MCF 10A (cell line): ENCODE data around the gene IGFALS. TPM values are rescaled to one million over a fixed set of nuclear protein-coding genes. Genes with fewer than 3 reads are reported as not detected.
A peak's percentile ranks its signal among the peaks of the same experiment; 100 is the strongest.

Source experiments
- BruUV-seq: library from RNA; stranded (reverse); fragments of 400-500 nt; replicated peaks from 2 replicates; lab custom pipeline; 2021; lab: Mats Ljungman, UMichigan
- CTCF ChIA-PET: fragments of 300-600 bp; sonication (Branson Sonifier 250); formaldehyde crosslinking; extraction: SDS; loops from one replicate; lab custom pipeline; 2021; ENCODE audit warnings: antibody characterized with exemption, inconsistent platforms; lab: Yijun Ruan, JAX
- POLR2A ChIA-PET: fragments of 300-600, 350-650 bp; sonication (Branson Sonifier 250); formaldehyde crosslinking; extraction: SDS; loops from one replicate; lab custom pipeline; 2020; ENCODE audit warnings: antibody characterized with exemption, inconsistent platforms; lab: Yijun Ruan, JAX
- DNase-seq: peaks from one replicate; pipeline ENCODE4 v3.0.0-alpha.2; 2018; ENCODE audit not compliant: unreplicated experiment
- H3K27ac Mint-ChIP-seq: one replicate; pipeline ENCODE4 v1.8.0; 2022; ENCODE audit warnings: mild to moderate bottlenecking, low read depth, mixed read lengths; ENCODE audit not compliant: unreplicated experiment
- H3K27me3 Mint-ChIP-seq: one replicate; pipeline ENCODE4 v1.8.0; 2022; ENCODE audit warnings: mixed read lengths; ENCODE audit not compliant: insufficient read depth, unreplicated experiment
- H3K36me3 Mint-ChIP-seq: one replicate; pipeline ENCODE4 v1.8.0; 2022; ENCODE audit warnings: mild to moderate bottlenecking, moderate library complexity, mixed read lengths; ENCODE audit not compliant: insufficient read depth, unreplicated experiment
- H3K4me1 Mint-ChIP-seq: one replicate; pipeline ENCODE4 v1.8.0; 2022; ENCODE audit warnings: mixed read lengths; ENCODE audit not compliant: insufficient read depth, unreplicated experiment
- H3K4me3 Mint-ChIP-seq: one replicate; pipeline ENCODE4 v1.8.0; 2022; ENCODE audit warnings: mild to moderate bottlenecking, moderate library complexity, mixed read lengths; ENCODE audit not compliant: unreplicated experiment
- H3K9me3 Mint-ChIP-seq: one replicate; pipeline ENCODE4 v1.8.0; 2022; ENCODE audit warnings: mixed read lengths; ENCODE audit not compliant: unreplicated experiment
- CTCF ChIP-seq: fragments of 200-600 bp; IDR thresholded peaks from one replicate; pipeline ENCODE4 v1.8.0; 2022; ENCODE audit warnings: antibody characterized with exemption, mild to moderate bottlenecking; ENCODE audit not compliant: unreplicated experiment
- intact Hi-C: fragments of 100-400 bp; cut with micrococcal nuclease; formaldehyde crosslinking; loops from 2 replicates; pipeline ENCODE4 v1.14.1; 2022
- total RNA-seq: library from RNA; stranded (reverse); gene quantifications from 2 replicates; pipeline ENCODE4 v1.2.3, GENCODE V29; 2022

The IGFALS gene
- total RNA-seq, 1 experiment from 2014 or later = not detected

DNA sequence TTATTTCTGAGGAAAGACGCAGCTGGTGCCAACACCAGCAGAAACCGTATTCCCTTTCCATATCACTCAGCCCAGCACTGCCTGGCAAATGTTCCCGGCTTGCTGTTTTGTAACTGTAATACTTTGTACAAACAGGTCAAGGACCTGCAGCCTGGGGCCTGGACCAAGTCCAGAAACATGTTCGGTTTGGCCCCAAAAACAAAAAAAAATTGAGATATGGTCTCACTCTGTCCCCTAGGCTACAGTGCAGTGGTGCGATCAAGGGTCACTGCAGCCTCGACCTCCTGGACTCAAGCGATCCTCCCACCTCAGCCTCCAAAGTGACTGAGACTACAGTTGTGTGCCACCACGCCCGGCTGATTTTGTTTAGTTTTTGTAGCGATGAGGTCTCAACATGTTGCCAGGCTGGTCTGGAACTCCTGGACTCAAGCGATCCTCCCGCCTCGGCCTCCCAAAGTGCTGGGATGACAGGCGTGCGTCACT, 31.9 kb upstream of the IGFALS start:
- CTCF ChIA-PET = interaction anchor here (0.5 kb wide), 1 partner anchor 379 kb away, joined by 3 read pairs; no protein-coding TSS in a partner anchor
- H3K27me3 Mint-ChIP-seq = no peaks in the 10 kb centered on the region
- DNase-seq = no peak
- intact Hi-C loops = no loop called here
- no peak overlapping the region for H3K27ac Mint-ChIP-seq
- TSS peak; percentile 48 for BruUV-seq
- POLR2A ChIA-PET = interaction anchor here (0.8 to 6.1 kb wide), 5 partner anchors 11 to 139 kb away, joined by 3 to 58 read pairs (median 7); partner anchors contain the start of genes NUBP2, RPS2 and SPSB3
- peaks cover 7% of the 10 kb centered on the region for H3K4me1 Mint-ChIP-seq
- H3K4me3 Mint-ChIP-seq = peak overlapping the region; percentile 58
- no peaks in the 10 kb centered on the region for H3K9me3 Mint-ChIP-seq
- no peak for TF ChIP-seq CTCF
- peaks cover 42% of the 10 kb centered on the region for H3K36me3 Mint-ChIP-seq

DNA sequence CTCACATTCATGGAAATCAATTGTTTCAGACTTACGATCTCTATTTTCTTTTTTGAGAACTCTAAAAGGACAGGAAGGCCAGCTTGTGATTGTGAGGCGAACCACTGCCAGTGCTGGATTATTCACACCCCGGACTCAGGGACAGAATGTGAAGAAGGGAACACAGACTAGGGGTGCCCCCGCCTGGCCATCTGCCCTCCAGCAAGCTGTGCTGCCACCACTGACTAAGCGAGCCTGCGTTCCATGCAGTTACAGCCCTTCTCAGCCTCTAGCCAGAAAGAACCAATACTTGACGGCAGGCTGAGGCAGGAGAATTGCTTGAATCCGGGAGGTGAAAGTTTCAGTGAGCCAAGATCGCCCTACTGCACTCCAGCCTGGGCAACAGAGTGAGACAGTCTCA, 30.3 kb upstream of the IGFALS start:
- CTCF ChIA-PET = interaction anchor here (0.6 kb wide), 2 partner anchors 66 to 135 kb away, joined by 3 read pairs; no protein-coding TSS in a partner anchor
- no peak overlapping the region for H3K4me3 Mint-ChIP-seq

DNA sequence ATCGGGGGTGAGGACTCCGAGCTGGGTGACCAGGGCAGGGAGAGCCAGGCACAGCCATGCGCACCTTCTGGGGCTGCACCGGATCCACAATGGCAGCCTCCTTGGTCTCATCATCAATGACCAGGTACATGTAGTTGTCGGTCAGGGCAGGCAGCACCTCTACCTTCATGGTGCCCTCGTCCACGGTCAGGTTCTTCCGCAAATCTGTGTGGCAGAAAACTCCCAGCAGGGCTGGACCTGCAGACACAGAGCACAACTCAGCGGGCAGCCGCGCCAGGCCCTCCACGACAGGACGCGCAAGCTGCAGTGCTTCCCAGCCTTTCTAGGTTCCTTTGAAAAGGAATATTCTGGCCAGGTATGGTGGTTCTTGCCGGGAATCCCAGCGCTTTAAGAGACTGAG, 29.3 kb upstream of the IGFALS start:
- CTCF ChIA-PET = interaction anchor here (0.6 kb wide), 2 partner anchors 30 to 181 kb away, joined by 3 read pairs; no protein-coding TSS in a partner anchor
- BruUV-seq = no TSS peak
- intact Hi-C loops = no loop called here
- Mint-ChIP-seq H3K27me3 (no peaks in the 10 kb centered on the region), H3K4me1 (no peaks in the 10 kb centered on the region), H3K36me3 (peaks cover 35% of the 10 kb centered on the region), H3K9me3 (no peaks in the 10 kb centered on the region), H3K4me3 (no peak overlapping the region), H3K27ac (no peak overlapping the region)
- POLR2A ChIA-PET = interaction anchor here (6.1 kb wide), 1 partner anchor 40 kb away, joined by 58 read pairs; the partner anchor contains the start of genes NUBP2 and SPSB3
- TF ChIP-seq CTCF = no peak
- DNase-seq = no peak

More for the DNA sequence above, 30.3 kb upstream of the IGFALS start:
- no TSS peak for BruUV-seq
- POLR2A ChIA-PET = interaction anchor here (0.7 to 6.1 kb wide), 2 partner anchors 41 to 103 kb away, joined by 3 to 58 read pairs; partner anchors contain the start of genes NUBP2 and SPSB3
- Mint-ChIP-seq H3K27me3 (no peaks in the 10 kb centered on the region), H3K4me1 (peaks cover 1% of the 10 kb centered on the region), H3K27ac (no peak overlapping the region), H3K36me3 (peaks cover 38% of the 10 kb centered on the region), H3K9me3 (no peaks in the 10 kb centered on the region)
- no peak for TF ChIP-seq CTCF
- intact Hi-C loops = no loop called here
- DNase-seq = peak; percentile 51

DNA sequence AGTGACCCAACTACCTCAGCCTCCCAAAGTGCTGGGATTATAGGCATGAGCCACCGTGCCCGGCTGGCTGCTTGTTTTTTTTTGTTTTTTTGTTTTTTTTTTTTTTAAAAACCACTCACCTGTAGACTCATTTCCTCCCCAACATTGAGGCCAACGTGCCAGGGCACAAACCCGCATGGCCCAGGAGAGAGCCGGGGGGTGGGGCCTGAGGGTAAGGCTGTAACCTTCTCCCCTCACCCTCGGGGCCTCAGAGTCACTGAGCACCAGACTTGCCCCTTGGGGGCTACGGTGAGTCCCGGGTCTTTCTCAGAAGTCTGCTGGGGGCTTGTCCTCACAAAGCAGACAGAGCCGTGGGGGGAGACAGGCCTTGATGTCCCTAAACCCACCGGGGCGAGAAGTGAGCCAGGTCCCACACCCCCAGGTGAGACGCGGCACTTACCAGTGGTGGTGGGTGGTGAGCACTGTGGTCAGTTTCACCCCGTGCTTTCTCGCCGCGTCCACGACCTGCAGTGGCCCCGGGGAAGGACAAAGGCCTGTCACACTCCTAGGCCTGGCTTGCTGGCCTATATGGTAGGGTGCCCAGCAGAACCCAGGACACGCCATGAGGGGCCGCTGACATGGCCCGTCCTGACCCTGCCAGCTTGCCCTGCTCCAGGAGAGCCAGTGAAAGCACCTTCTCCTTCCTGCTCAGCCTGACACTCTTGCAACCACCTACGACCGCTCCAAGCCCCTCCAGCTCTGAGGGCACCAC, 28.5 kb upstream of the IGFALS start:
- peaks cover 38% of the 10 kb centered on the region for H3K36me3 Mint-ChIP-seq
- H3K27me3 Mint-ChIP-seq = no peaks in the 10 kb centered on the region
- ChIA-PET POLR2A (interaction anchor here (1.0 kb wide), 1 partner anchor 116 kb away, joined by 3 read pairs; the partner anchor contains the start of gene MAPK8IP3), CTCF (interaction anchor here (1.1 kb wide), 1 partner anchor 116 kb away, joined by 3 read pairs; the partner anchor contains the start of gene MAPK8IP3)
- no TSS peak for BruUV-seq
- no peaks in the 10 kb centered on the region for H3K9me3 Mint-ChIP-seq
- intact Hi-C loops = no loop called here
- H3K4me1 Mint-ChIP-seq = no peaks in the 10 kb centered on the region
- no peak for TF ChIP-seq CTCF
- no peak overlapping the region for H3K27ac Mint-ChIP-seq
- no peak overlapping the region for H3K4me3 Mint-ChIP-seq
- no peak for DNase-seq
